OCI-LY3 (cell line): Measurements from ENCODE around the gene DERL2.
A peak's percentile ranks its signal among the peaks of the same experiment; 100 is the strongest.

Source experiments
- H2AFZ ChIP-seq: fragments of 200-600, 300-600 bp; shearing (Covaris generic); 2 replicates; pipeline ENCODE4 v1.6.0; 2014; ENCODE audit warnings: antibody characterized with exemption, low read depth, low read length
- H3K27ac ChIP-seq: fragments of 200-600, 300-600 bp; sonication (generic); 2 replicates; pipeline ENCODE4 v1.5.1; 2014; ENCODE audit warnings: mild to moderate bottlenecking, low read length, moderate library complexity, mixed read lengths
- H3K27me3 ChIP-seq: fragments of 200-600, 300-600 bp; sonication (generic); 2 replicates; pipeline ENCODE4 v1.6.1; 2014; ENCODE audit warnings: low read depth, low read length, mixed read lengths
- H3K36me3 ChIP-seq: fragments of 200-600, 300-600 bp; sonication (generic); replicated peaks from 2 replicates; pipeline ENCODE3; 2014; ENCODE audit warnings: low read depth, low read length, mixed read lengths
- H3K4me1 ChIP-seq: fragments of 300-600, 200-600 bp; sonication (generic); 2 replicates; pipeline ENCODE4 v1.6.1; 2014; ENCODE audit warnings: low read length, mixed read lengths
- H3K4me2 ChIP-seq: fragments of 200-600, 300-600 bp; sonication (generic); 2 replicates; pipeline ENCODE4 v1.6.1; 2014; ENCODE audit warnings: low read length, mixed read lengths
- H3K4me3 ChIP-seq: fragments of 300-600, 200-600 bp; sonication (generic); 2 replicates; pipeline ENCODE4 v1.5.1; 2014; ENCODE audit warnings: antibody characterized with exemption, mild to moderate bottlenecking, low read length, moderate library complexity
- H3K79me2 ChIP-seq: fragments of 300-600, 200-600 bp; shearing (Covaris generic); 2 replicates; pipeline ENCODE4 v1.6.1; 2014; ENCODE audit warnings: mild to moderate bottlenecking, low read length, mixed read lengths
- H3K9ac ChIP-seq: fragments of 300-600, 200-600 bp; shearing (Covaris generic); 2 replicates; pipeline ENCODE4 v1.6.0; 2014; ENCODE audit warnings: mild to moderate bottlenecking, low read length, moderate library complexity
- H3K9me3 ChIP-seq: fragments of 200-600, 300-600 bp; shearing (Covaris generic); 2 replicates; pipeline ENCODE4 v1.6.1; 2014; ENCODE audit warnings: low read length, mixed read lengths; ENCODE audit not compliant: insufficient read depth
- H4K20me1 ChIP-seq: fragments of 200-600, 300-600 bp; sonication (generic); 2 replicates; pipeline ENCODE4 v1.6.1; 2016; ENCODE audit warnings: low read length, mixed read lengths; ENCODE audit not compliant: insufficient read depth
- CTCF ChIP-seq: fragments of 200-600, 300-600 bp; sonication (generic); IDR thresholded peaks from 2 replicates; pipeline ENCODE4 v1.5.1; 2014; ENCODE audit warnings: antibody characterized with exemption, low read length, low read depth
- EZH2phosphoT487 ChIP-seq: fragments of 200-600 bp; shearing (Covaris generic); IDR thresholded peaks from 2 replicates; pipeline ENCODE4 v1.6.1; 2018; ENCODE audit warnings: antibody characterized with exemption, mixed run types, low read depth

DERL2 gene

GRCh38 chr17:5444209-5444608 lies 41.8 kb downstream of the DERL2 start:
- H3K4me3 ChIP-seq, result no peak overlapping the region
- H3K4me2 ChIP-seq, result no peak overlapping the region
- H3K9me3 ChIP-seq, result no peaks in the 10 kb centered on the region
- peaks cover 6% of the 10 kb centered on the region for H3K36me3 ChIP-seq
- H3K27me3 ChIP-seq, result no peaks in the 10 kb centered on the region
- TF ChIP-seq EZH2phosphoT487 (no peak), CTCF (no peak)
- peaks cover 13% of the 10 kb centered on the region for H3K79me2 ChIP-seq
- H2AFZ ChIP-seq, result no peak overlapping the region
- H3K9ac ChIP-seq, result no peak overlapping the region
- no peak overlapping the region for H3K27ac ChIP-seq
- H3K4me1 ChIP-seq, result peaks cover 6% of the 10 kb centered on the region; the same call in 1 of the 2 replicates
- no peaks in the 10 kb centered on the region for H4K20me1 ChIP-seq

GRCh38 chr17:5443728-5444127 lies 42.2 kb downstream of the DERL2 start:
- no peak overlapping the region for H3K9ac ChIP-seq
- H3K4me3 ChIP-seq, result no peak overlapping the region
- no peak for TF ChIP-seq EZH2phosphoT487
- TF ChIP-seq CTCF, result no peak
- no peaks in the 10 kb centered on the region for H3K9me3 ChIP-seq
- no peak overlapping the region for H3K4me2 ChIP-seq
- H3K27me3 ChIP-seq, result no peaks in the 10 kb centered on the region
- H3K27ac ChIP-seq, result no peak overlapping the region
- peaks cover 6% of the 10 kb centered on the region for H3K36me3 ChIP-seq
- H3K4me1 ChIP-seq, result peaks cover 6% of the 10 kb centered on the region; the same call in 1 of the 2 replicates
- H4K20me1 ChIP-seq, result no peaks in the 10 kb centered on the region
- peaks cover 17% of the 10 kb centered on the region for H3K79me2 ChIP-seq
- no peak overlapping the region for H2AFZ ChIP-seq

- H3K27ac ChIP-seq, result peak overlapping the region; percentile 61
- H3K27me3 ChIP-seq, result no peaks in the 10 kb centered on the region
- peak overlapping the region; percentile 99 for H3K4me2 ChIP-seq
- H2AFZ ChIP-seq, result peak overlapping the region; percentile 40; the same call in 1 of the 2 replicates
- H3K79me2 ChIP-seq, result peaks cover 56% of the 10 kb centered on the region
- H3K9ac ChIP-seq, result peak overlapping the region; percentile 75
- H4K20me1 ChIP-seq, result no peaks in the 10 kb centered on the region
- peak overlapping the region; percentile 81 for H3K4me3 ChIP-seq
- no peaks in the 10 kb centered on the region for H3K9me3 ChIP-seq
- TF ChIP-seq EZH2phosphoT487 (no peak), CTCF (no peak)
- peaks cover 21% of the 10 kb centered on the region for H3K36me3 ChIP-seq
- H3K4me1 ChIP-seq, result peaks cover 12% of the 10 kb centered on the region
Measured at GRCh38 chr17:5439446-5439764, 46.6 kb downstream of the DERL2 start.

- peaks cover 24% of the 10 kb centered on the region for H3K36me3 ChIP-seq
- H2AFZ ChIP-seq, result peak within 1 kb of the TSS; percentile 40; the same call in 1 of the 2 replicates
- H3K4me3 ChIP-seq, result peak within 1 kb of the TSS; percentile 81
- H3K79me2 ChIP-seq, result peaks cover 58% of the 10 kb centered on the region
- H3K9me3 ChIP-seq, result no peaks in the 10 kb centered on the region
- TF ChIP-seq EZH2phosphoT487 (no peak), CTCF (peak; percentile 68)
- no peaks in the 10 kb centered on the region for H3K27me3 ChIP-seq
- H3K4me2 ChIP-seq, result peak within 1 kb of the TSS; percentile 99
- H3K9ac ChIP-seq, result peak within 1 kb of the TSS; percentile 91
- H3K4me1 ChIP-seq, result peaks cover 12% of the 10 kb centered on the region
- H3K27ac ChIP-seq, result peak within 1 kb of the TSS; percentile 61
- no peaks in the 10 kb centered on the region for H4K20me1 ChIP-seq
Measured at GRCh38 chr17:5438716-5439445, 47.1 kb downstream of the DERL2 start, which contains the start of gene C1QBP. Gene C1QBP, minus strand, starts transcription at chr17:5439155. Its CDS starts 82 bp downstream, at chr17:5439073.
